Breast epithelium (tissue), 4 donors: ENCODE data around the gene RACGAP1. TPM values are rescaled to one million over a fixed set of nuclear protein-coding genes. Genes with fewer than 3 reads are reported as not detected.

Experiments used
- DNase-seq, 2 donors: peaks; one replicate each; pipeline ENCODE4 v3.0.0-alpha.2; 2019; ENCODE audit warnings: low spot score in 2 of 2
- H3K27ac ChIP-seq, 2 donors: fragments of 200-600 bp; sonication (generic) in 1 of 2; one replicate each; pipeline ENCODE4 v1.5.1; 2016 to 2019; ENCODE audit warnings: mild to moderate bottlenecking in 1 of 2
- H3K27me3 ChIP-seq, 2 donors: fragments of 200-600 bp; sonication (generic) in 1 of 2; one replicate each; pipeline versions ENCODE4 v1.5.1 to v1.6.0; 2017 to 2019; ENCODE audit warnings: control low read depth in 1 of 2, mild to moderate bottlenecking in 1 of 2
- H3K36me3 ChIP-seq: fragments of 200-600 bp; one replicate; pipeline ENCODE4 v1.5.1; 2019
- H3K4me1 ChIP-seq, 2 donors: fragments of 200-600 bp; sonication (generic); one replicate each; pipeline ENCODE4 v1.5.1; 2016 to 2019; ENCODE audit warnings: control low read depth in 1 of 2
- H3K4me3 ChIP-seq, 3 donors: fragments of 200-600 bp; sonication (generic); 1 replicate in 2 of 3; 2 replicates in 1 of 3; pipeline ENCODE4 v1.5.1; 2016 to 2019; ENCODE audit warnings: mild to moderate bottlenecking in 3 of 3, moderate library complexity in 2 of 3
- H3K9me3 ChIP-seq, 2 donors: fragments of 200-600 bp; sonication (generic) in 1 of 2; one replicate each; pipeline ENCODE4 v1.5.1; 2016 to 2019; ENCODE audit warnings: control low read depth in 1 of 2
- CTCF ChIP-seq, 3 donors: fragments of 450-650 bp; IDR thresholded peaks; one replicate each; pipeline ENCODE4 v1.5.1; 2016 to 2017; ENCODE audit warnings: antibody characterized with exemption in 3 of 3, mild to moderate bottlenecking in 3 of 3, moderate library complexity in 3 of 3
- POLR2A ChIP-seq: fragments of 450-650 bp; IDR thresholded peaks from one replicate; pipeline ENCODE4 v1.6.1; 2016; ENCODE audit warnings: antibody characterized with exemption, mild to moderate bottlenecking, moderate library complexity
- POLR2AphosphoS5 ChIP-seq, 3 donors: sonication (generic); formaldehyde crosslinking; IDR thresholded peaks; one replicate each; pipeline ENCODE4 v1.6.1; 2017; ENCODE audit warnings: antibody characterized with exemption in 3 of 3
- intact Hi-C: fragments of 100-400 bp; cut with DNase I; formaldehyde crosslinking; loops from one replicate; pipeline ENCODE4 v1.15.1; 2023; ENCODE audit warnings: low total_unique reads
- total RNA-seq, 3 donors: library from RNA; depleted of rRNA; stranded (reverse); fragments of >200 nt; gene quantifications; one replicate each; pipeline ENCODE4 v1.1.0, GENCODE V29; 2016

Gene RACGAP1
- total RNA-seq, 3 donors from 2014 or later: 7.5 to 33.9 (median 11.1) TPM

- H3K4me3 ChIP-seq: no peak overlapping the region
- no peak overlapping the region for H3K27ac ChIP-seq
- TF ChIP-seq POLR2A: no peak
- TF ChIP-seq POLR2AphosphoS5 (IDR thresholded peaks at IDR 0.05): no peak
- TF ChIP-seq CTCF (IDR thresholded peaks at IDR 0.05): no peak
- no peaks in the 10 kb centered on the region for H3K36me3 ChIP-seq
- H3K27me3 ChIP-seq: no peaks in the 10 kb centered on the region
- no peaks in the 10 kb centered on the region for H3K9me3 ChIP-seq
- intact Hi-C loops: no loop called here
- H3K4me1 ChIP-seq: no peaks in the 10 kb centered on the region
- no peak for DNase-seq
Observed at GRCh38 chr12:50043854-50044253, 18.6 kb upstream of the RACGAP1 start.

GRCh38 chr12:50043308-50043707 is 18.0 kb upstream of the RACGAP1 start:
- H3K27me3 ChIP-seq: no peaks in the 10 kb centered on the region
- no peak overlapping the region for H3K27ac ChIP-seq
- H3K36me3 ChIP-seq: no peaks in the 10 kb centered on the region
- intact Hi-C loops: no loop called here
- DNase-seq: no peak
- H3K9me3 ChIP-seq: no peaks in the 10 kb centered on the region
- H3K4me1 ChIP-seq: no peaks in the 10 kb centered on the region
- TF ChIP-seq POLR2A (no peak), POLR2AphosphoS5 (IDR thresholded peaks at IDR 0.05) (no peak), CTCF (IDR thresholded peaks at IDR 0.05) (no peak)
- no peak overlapping the region for H3K4me3 ChIP-seq

- H3K27ac ChIP-seq: no peak overlapping the region
- no peaks in the 10 kb centered on the region for H3K4me1 ChIP-seq
- TF ChIP-seq CTCF (IDR thresholded peaks at IDR 0.05) (no peak), POLR2AphosphoS5 (IDR thresholded peaks at IDR 0.05) (no peak), POLR2A (no peak)
- no peaks in the 10 kb centered on the region for H3K36me3 ChIP-seq
- no peaks in the 10 kb centered on the region for H3K27me3 ChIP-seq
- H3K9me3 ChIP-seq: no peaks in the 10 kb centered on the region
- no peak for DNase-seq
- intact Hi-C loops: no loop called here
- H3K4me3 ChIP-seq: no peak overlapping the region
Observed at GRCh38 chr12:50042693-50043092, 17.4 kb upstream of the RACGAP1 start.

GRCh38 chr12:50041962-50042361 is 16.7 kb upstream of the RACGAP1 start:
- Histone ChIP-seq H3K4me1 (no peaks in the 10 kb centered on the region), H3K27me3 (no peaks in the 10 kb centered on the region), H3K27ac (no peak overlapping the region), H3K36me3 (no peaks in the 10 kb centered on the region), H3K9me3 (no peaks in the 10 kb centered on the region), H3K4me3 (no peak overlapping the region)
- no peak for DNase-seq
- TF ChIP-seq POLR2AphosphoS5 (IDR thresholded peaks at IDR 0.05): no peak
- no peak for TF ChIP-seq CTCF (IDR thresholded peaks at IDR 0.05)
- TF ChIP-seq POLR2A: no peak
- intact Hi-C loops: no loop called here

GRCh38 chr12:50041062-50041860 is 16.0 kb upstream of the RACGAP1 start:
- DNase-seq: no peak
- no peak overlapping the region for H3K4me3 ChIP-seq
- intact Hi-C loops: no loop called here
- H3K9me3 ChIP-seq: no peaks in the 10 kb centered on the region
- H3K27me3 ChIP-seq: no peaks in the 10 kb centered on the region
- H3K36me3 ChIP-seq: no peaks in the 10 kb centered on the region
- no peaks in the 10 kb centered on the region for H3K4me1 ChIP-seq
- no peak overlapping the region for H3K27ac ChIP-seq
- TF ChIP-seq POLR2AphosphoS5 (IDR thresholded peaks at IDR 0.05): no peak
- TF ChIP-seq POLR2A: no peak
- no peak for TF ChIP-seq CTCF (IDR thresholded peaks at IDR 0.05)
